ENCODE data around the gene SMAD7.
A peak's percentile ranks its signal among the peaks of the same experiment; 100 is the strongest.

SMAD7 gene

DNA sequence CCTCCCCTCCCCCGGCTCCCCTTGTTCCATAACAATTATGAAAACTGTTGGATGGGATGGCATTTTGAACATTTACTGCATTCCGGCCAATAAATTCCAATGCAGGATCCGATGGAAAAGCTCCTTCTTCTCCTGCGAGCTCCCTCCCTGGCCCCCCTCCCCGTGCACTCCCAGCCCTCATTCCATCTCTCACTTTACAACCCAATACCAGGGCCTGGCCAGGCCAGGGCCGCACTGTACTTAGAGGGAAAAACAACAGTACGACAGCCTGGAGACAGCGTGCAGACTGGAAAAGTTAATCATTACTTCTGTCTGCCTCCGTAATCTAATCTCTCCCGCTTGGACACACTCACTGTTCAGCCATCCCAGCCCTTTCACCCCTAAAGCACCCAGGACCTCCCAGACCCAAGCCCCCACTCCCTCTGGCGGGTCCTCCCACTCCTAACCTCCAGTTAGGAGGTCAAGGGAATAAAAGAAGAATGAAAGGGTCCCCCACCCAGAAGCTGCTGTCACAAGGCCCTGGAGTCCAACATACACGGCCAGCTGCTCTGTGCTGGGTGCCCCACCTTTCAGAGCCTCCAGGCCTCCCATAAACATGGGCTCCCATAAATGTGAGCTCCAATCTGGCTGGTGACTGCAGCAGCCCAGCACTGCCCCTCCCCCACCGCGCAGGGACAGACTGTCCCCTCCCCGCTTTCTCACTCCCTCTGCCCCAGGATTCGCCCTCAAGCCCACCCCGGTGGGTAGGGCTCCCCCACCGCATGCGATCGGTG lies 20.6 kb downstream of the SMAD7 start:
- no peak for DNase-seq (ENCODE audit: low spot score)

GRCh38 chr18:48929212-48929612 lies 21.6 kb downstream of the SMAD7 start:
- DNase-seq (ENCODE audit: low spot score): no peak

- DNase-seq (ENCODE audit: low spot score): peak; percentile 76
These were observed 22.0 kb downstream of the SMAD7 start for GRCh38 chr18:48928787-48929186.

DNA sequence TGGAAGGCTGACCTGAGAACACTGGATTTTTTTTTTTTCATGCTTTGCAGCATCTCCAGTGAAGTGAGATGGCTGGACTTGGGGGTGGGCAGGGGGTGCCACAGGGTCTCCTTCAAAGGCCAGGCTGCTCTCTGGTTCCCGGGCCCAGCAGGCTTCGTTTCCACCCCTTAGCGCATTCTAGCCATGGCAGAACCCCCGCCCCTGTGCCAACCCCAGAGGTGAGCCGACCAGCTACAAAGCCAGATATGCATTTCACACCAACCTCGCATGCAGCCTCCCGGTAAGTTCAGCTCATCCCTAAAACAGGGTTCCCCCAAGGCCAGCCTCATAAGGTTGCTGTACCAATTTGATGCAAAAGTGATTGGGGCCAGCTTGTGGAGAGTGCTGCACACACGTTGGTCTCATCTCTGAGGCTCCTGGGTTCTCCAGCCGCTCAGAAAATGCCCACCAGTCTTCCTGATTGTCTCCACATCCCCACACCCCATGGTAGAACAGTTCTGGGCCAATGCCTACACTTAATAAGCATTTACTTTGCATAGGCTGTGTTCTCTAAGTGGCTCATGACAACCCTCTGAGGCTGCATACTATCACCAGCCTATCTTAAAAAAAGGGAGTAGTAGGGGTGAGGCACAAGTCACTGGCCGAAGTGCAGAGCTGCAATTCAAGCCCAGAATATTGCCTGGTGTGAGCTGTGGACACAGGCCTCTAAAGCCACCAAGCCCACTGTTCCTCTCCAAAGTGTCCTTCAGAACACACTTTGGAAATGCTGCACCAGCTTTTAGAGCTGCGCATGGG lies 23.3 kb downstream of the SMAD7 start:
- no peak for DNase-seq (ENCODE audit: low spot score)

- DNase-seq (ENCODE audit: low spot score): no peak
These were observed 24.3 kb downstream of the SMAD7 start for GRCh38 chr18:48926420-48926857.

DNA sequence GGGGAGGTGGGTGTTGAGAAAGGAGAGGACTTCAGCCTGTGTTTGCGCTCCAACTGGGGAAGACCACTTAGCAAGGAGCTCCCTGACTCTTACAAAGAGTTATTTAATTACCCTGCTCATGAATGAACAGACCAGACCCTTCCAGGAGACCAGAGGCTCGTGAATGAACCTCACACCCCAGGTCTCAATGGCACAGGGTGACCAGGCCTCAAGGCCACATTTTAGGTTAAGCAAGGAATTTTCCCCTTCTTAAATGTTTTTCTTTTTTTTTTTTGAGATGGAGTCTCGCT lies 25.3 kb downstream of the SMAD7 start:
- DNase-seq (ENCODE audit: low spot score): no peak

DNA sequence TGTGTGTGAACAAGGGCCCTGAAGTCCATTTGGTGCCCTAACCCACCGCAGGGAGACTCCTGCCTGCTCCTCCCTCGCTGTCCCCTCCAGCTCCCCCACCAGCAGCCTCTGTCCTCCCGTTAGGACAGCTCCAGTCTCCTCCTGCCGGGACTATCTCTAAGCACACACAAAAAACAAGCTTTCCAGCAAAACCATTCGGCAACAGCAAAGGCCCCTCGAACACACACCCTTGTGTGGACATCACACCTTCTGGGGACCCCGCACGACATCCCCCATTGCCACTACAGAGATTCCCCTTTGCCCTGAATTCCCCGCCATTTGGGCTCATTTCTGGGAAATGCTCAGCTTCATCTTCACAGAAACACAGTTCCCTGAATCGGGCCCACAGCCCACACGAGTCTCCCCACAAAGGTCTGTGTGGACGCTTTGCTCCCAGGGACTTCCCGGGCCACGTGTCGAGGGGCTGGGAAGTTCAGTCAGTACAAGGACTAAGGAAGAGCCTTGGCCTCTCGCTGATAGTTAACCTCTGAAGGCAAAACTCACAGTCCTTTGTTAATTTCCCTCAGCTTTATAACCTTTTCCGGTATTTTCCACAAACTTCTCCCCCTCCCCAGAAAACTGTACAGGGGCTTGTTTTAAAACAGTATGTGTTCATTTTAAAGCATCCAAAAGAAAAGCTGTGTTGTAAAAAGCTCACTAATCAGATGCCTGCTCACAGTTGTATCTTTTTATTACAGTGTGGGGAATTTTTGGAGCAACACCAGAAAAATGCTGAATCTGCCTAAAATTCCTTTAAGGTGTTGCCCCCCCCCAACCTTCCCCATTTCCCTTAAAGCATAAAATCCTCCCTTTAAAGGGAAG lies 25.9 kb downstream of the SMAD7 start:
- DNase-seq (ENCODE audit: low spot score): no peak

GRCh38 chr18:48923746-48924629 lies 26.8 kb downstream of the SMAD7 start:
- DNase-seq (ENCODE audit: low spot score): no peak

DNA sequence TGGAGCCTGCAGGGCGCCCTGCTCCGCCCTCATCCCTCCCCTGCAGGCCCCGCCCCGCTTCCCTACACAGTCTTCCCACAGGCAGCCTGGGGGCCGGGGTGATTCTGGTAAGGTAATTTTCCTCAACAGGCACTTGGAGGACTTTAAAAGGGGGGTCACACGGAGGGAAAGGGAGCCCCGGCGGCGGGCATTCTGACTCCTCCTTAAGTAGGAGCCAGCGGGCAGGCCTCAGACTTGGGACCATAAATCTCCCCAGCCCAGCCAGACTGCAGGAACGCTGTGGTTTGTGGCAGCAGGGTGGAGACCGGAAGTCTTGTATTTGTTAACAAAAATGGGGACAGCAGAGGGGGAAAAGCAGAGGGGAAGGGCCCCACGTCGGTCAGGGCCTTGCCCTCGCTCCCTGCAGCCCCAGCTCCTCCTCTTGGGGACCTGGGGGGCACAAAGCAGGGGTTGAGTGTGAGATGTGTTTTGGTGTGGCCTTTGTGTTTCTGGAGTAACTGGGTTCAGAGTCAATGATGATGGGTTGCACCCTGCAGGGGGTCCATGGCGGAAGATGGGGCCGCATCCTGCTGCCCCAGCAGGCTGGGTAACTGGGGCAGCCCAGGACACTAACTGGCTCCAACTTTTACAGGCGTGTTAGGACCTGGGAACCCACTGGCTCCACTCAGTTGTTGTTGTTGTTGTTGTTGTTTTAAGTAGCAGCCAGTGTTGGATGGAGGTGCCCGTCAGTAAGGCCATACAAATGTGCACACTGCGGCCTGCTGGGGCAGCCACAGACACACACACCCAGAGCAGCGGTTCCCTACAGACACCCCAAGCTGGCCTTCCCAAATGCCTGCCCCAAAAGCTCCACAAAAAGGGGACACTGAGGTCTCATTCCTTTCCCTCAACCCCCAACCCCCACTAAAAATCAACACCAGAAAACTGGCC lies 27.7 kb downstream of the SMAD7 start:
- peak; percentile 32 for DNase-seq (ENCODE audit: low spot score)

GRCh38 chr18:48922226-48922800 lies 28.5 kb downstream of the SMAD7 start:
- no peak for DNase-seq (ENCODE audit: low spot score)

GRCh38 chr18:48921305-48922225 lies 29.2 kb downstream of the SMAD7 start:
- DNase-seq (ENCODE audit: low spot score): no peak

DNA sequence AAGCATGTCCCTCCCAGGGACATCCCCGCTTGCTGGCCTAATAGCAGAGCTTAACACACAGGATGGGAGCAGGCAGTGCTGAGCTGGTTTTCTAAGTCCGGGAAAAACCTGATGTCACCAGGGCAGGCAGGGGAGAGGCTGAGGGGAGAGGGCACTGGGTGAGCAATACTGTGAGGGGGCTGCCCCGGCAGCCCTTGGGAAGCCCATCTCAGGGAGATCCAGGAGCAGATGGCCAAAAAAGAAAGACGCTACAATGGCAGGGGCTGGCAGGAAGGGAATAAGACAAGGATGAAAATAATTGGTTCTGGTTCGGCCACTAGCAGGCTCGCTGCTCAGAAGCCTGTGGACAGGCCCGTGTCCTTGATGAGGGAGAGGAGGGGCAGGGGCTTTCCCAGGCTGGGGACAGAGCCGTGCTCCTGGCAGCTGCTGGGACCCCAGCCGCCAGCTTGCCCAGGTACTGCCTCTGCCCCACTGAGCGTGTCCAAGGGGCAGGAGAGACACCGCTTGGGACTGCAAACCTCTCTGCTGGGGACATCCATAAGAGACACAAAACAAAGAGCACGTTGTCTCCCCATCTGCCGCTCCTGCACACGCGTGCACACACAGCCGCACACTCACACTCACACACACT lies 30.2 kb downstream of the SMAD7 start:
- no peak for DNase-seq (ENCODE audit: low spot score)

DNA sequence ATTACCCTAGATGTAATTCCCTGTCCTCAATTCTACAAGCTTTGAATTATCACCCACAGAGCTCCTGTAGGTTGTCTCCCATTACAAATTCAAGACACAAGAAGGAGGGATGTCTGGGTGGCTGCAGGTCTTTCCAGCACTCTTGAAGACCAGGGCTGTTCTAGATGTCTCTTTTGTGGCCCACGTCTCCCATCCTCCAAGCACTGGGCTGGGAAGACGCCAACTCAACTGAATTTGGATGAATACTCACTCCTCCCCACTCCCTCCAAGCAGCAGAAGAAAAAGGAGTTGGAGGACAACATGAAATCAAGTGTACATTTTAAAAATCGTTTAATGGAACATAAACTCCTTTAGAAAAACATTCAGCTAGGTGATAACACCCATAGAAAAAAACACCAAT lies 31.2 kb downstream of the SMAD7 start:
- DNase-seq (ENCODE audit: low spot score): no peak

DNA sequence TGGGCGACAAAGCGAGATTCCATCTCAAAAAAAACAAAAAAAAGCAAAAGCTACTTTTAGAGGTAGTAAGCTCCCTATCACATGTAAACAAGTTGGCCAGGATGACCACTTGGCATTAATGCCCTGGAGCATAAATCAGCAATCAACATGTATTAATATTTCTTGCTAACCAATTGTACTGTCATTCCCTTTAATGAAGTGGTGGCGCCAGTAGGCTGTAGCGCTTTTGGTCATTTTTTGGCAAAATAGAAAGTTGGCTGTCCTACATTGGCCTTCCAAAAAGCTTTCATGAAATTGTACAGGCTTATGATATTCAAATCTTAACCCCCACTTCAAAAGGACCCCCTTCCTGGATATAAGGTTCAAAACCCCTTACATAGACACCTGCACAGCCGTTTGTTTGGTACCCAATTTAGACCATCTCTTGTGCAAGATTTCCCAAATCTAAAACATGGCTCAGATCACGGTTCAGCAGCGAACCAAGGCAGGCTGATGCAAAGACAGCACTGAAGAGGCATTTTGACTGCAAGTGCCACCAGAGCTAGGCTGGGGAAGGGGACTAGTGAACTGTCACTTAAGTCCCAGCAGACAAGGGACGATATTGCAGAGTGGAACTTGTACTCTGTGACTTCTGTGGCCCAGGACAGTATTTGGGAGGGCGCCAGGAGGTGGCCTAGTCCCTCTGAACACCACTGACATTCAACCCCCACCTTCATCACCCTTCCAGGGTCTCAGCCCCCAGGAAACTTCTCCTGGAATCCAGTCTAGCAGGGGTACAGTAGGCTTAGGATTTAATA lies 31.9 kb downstream of the SMAD7 start:
- DNase-seq (ENCODE audit: low spot score): no peak

- no peak for DNase-seq (ENCODE audit: low spot score)
These were observed 32.9 kb downstream of the SMAD7 start for GRCh38 chr18:48917579-48918517.

- DNase-seq (ENCODE audit: low spot score): no peak
These were observed 34.9 kb downstream of the SMAD7 start for GRCh38 chr18:48915626-48916425.

All from CD4-positive, alpha-beta T cell treated with Interleukin-6 at 100 ng/mL for 8 hours (primary cell).